B cell (primary cell): Measurements from ENCODE around the gene DNAH2. TPM values are rescaled to one million over a fixed set of nuclear protein-coding genes. Genes with fewer than 3 reads are reported as not detected.

ENCODE experiments used
- ATAC-seq: fragments of 200-7000 bp; cut with Tn5 transposase; one replicate; pipeline ENCODE4 v1.10.0; 2021; ENCODE audit warnings: low read depth, mild to moderate bottlenecking, moderate number of reproducible peaks, moderate library complexity
- CTCF ChIA-PET: fragments of 350-600 bp; sonication (Branson Sonifier 250); formaldehyde crosslinking; loops from one replicate; lab custom pipeline; 2021; ENCODE audit warnings: antibody characterized with exemption, inconsistent platforms; lab: Charles Lee
- POLR2A ChIA-PET: fragments of 350-600 bp; sonication (Branson Sonifier 250); formaldehyde crosslinking; loops from one replicate; lab custom pipeline; 2021; ENCODE audit warnings: antibody characterized with exemption; lab: Charles Lee
- DNase-seq: peaks from one replicate; pipeline ENCODE4 v3.0.0; 2013
- H2AFZ ChIP-seq: 2 replicates; pipeline ENCODE4 v1.6.1; 2012; ENCODE audit warnings: mild to moderate bottlenecking, low read depth, low read length; ENCODE audit not compliant: insufficient read depth, poor library complexity, severe bottlenecking
- H3K27ac ChIP-seq, 2 donors: 1 replicate in 1 of 2; 2 replicates in 1 of 2; pipeline ENCODE4 v1.5.1; 2012 to 2013; ENCODE audit warnings: low read length in 2 of 2, mild to moderate bottlenecking in 2 of 2, moderate library complexity in 1 of 2
- H3K27me3 ChIP-seq, 4 experiments: fragments of 200-600 bp in 1 of 4; sonication (generic) in 1 of 4; replicated peaks in 1 of 4; 1 replicate in 2 of 4; 2 replicates in 2 of 4; pipeline versions ENCODE4 v1.6.1 to v1.7.0; 2013 to 2016; ENCODE audit warnings: low read length in 3 of 4, mild to moderate bottlenecking in 2 of 4, mixed read lengths in 1 of 4, moderate library complexity in 1 of 4; ENCODE audit not compliant: insufficient read depth in 4 of 4, control insufficient read depth in 3 of 4; ENCODE audit errors: control extremely low read depth in 1 of 4
- H3K36me3 ChIP-seq, 2 experiments: replicated peaks in 1 of 2; 1 replicate in 1 of 2; 2 replicates in 1 of 2; pipeline versions ENCODE4 v1.6.1 to v1.7.1; 2013; ENCODE audit warnings: low read length in 1 of 2; ENCODE audit not compliant: insufficient read depth in 2 of 2, control insufficient read depth in 1 of 2; ENCODE audit errors: control extremely low read depth in 1 of 2, extremely low read depth in 1 of 2
- H3K4me1 ChIP-seq, 2 donors: fragments of 200-600 bp in 1 of 2; sonication (generic) in 1 of 2; 1 replicate in 1 of 2; 2 replicates in 1 of 2; pipeline versions ENCODE4 v1.5.1 to v1.6.1; 2013 to 2017; ENCODE audit warnings: low read length in 2 of 2; ENCODE audit not compliant: control insufficient read depth in 2 of 2, insufficient read depth in 2 of 2
- H3K4me2 ChIP-seq: replicated peaks from 2 replicates; pipeline ENCODE3; 2012; ENCODE audit warnings: mild to moderate bottlenecking, low read depth, low read length; ENCODE audit not compliant: poor library complexity, severe bottlenecking
- H3K4me3 ChIP-seq, 5 experiments: fragments of 200-600 bp in 1 of 5; sonication (generic) in 1 of 5; 1 replicate in 3 of 5; 2 replicates in 2 of 5; pipeline versions ENCODE4 v1.5.1 to v1.7.0; 2011 to 2016; ENCODE audit warnings: low read length in 4 of 5, mild to moderate bottlenecking in 4 of 5, low read depth in 2 of 5, control low read depth in 1 of 5, moderate library complexity in 1 of 5; ENCODE audit not compliant: insufficient read depth in 1 of 5; ENCODE audit errors: control extremely low read depth in 1 of 5, extremely low read depth in 1 of 5
- H3K79me2 ChIP-seq: fragments of 200-600 bp; sonication (generic); one replicate; pipeline ENCODE4 v1.6.0; 2016; ENCODE audit warnings: low read length; ENCODE audit not compliant: control insufficient read depth, insufficient read depth
- H3K9ac ChIP-seq: fragments of 200-600 bp; sonication (generic); 2 replicates; pipeline ENCODE4 v1.6.1; 2017; ENCODE audit warnings: mild to moderate bottlenecking, low read length, moderate library complexity
- H3K9me3 ChIP-seq, 3 donors: one replicate each; pipeline versions ENCODE4 v1.6.1 to v1.7.1; 2013; ENCODE audit warnings: low read length in 2 of 3; ENCODE audit not compliant: control insufficient read depth in 2 of 3, insufficient read depth in 1 of 3; ENCODE audit errors: control extremely low read depth in 1 of 3
- H4K20me1 ChIP-seq: 2 replicates; pipeline ENCODE4 v1.6.0; 2012; ENCODE audit warnings: mild to moderate bottlenecking, low read length; ENCODE audit not compliant: insufficient read depth, control insufficient read depth, poor library complexity, severe bottlenecking
- H3K27ac Mint-ChIP-seq: one replicate; pipeline ENCODE4 v1.8.0; 2021; ENCODE audit warnings: mixed read lengths
- H3K27me3 Mint-ChIP-seq: one replicate; pipeline ENCODE4 v1.8.0; 2021; ENCODE audit warnings: mixed read lengths
- H3K4me1 Mint-ChIP-seq: one replicate; pipeline ENCODE4 v1.8.0; 2021; ENCODE audit warnings: mixed read lengths
- H3K4me3 Mint-ChIP-seq: one replicate; pipeline ENCODE4 v1.8.0; 2021; ENCODE audit warnings: mixed read lengths
- H3K9me3 Mint-ChIP-seq: one replicate; pipeline ENCODE4 v1.8.0; 2022; ENCODE audit warnings: mixed read lengths; ENCODE audit not compliant: insufficient read depth
- EZH2 ChIP-seq: IDR thresholded peaks from 2 replicates; pipeline ENCODE4 v1.6.1; 2012; ENCODE audit warnings: borderline replicate concordance, low read depth, mild to moderate bottlenecking, moderate library complexity, low read length; ENCODE audit not compliant: insufficient read depth, poor library complexity, severe bottlenecking
- WGBS: methylation state at CpG from one replicate; pipeline ENCODE4 v1.1.5; 2013; ENCODE audit warnings: missing lambda C conversion rate; ENCODE audit not compliant: insufficient coverage; 5-methylcytosine and 5-hydroxymethylcytosine counted together
- intact Hi-C: fragments of 100-400 bp; cut with micrococcal nuclease; formaldehyde crosslinking; loops from one replicate; pipeline ENCODE4 v1.10.0; 2022
- polyA plus RNA-seq: library from polyadenylated mRNA; depleted of rRNA; stranded (reverse); fragments of >200 nt; gene quantifications from 2 replicates; pipeline ENCODE4 v1.2.3, GENCODE V29; 2012
- total RNA-seq, 2 donors: library from RNA; stranded (reverse); fragments of 120-200 nt in 1 of 2; gene quantifications; 1 replicate in 1 of 2; 2 replicates in 1 of 2; pipeline versions ENCODE4 v1.2.3 to v1.2.4, GENCODE V29; 2013 to 2022
- TF ChIP-seq, protein P1 (sequence below): fragments of 200-600 bp; IDR thresholded peaks from one replicate; pipeline ENCODE4 v1.8.0; 2022; ENCODE audit warnings: antibody characterized with exemption, mild to moderate bottlenecking

Gene DNAH2
- total and polyA plus RNA-seq, 2 donors (not counting 1 experiment from before 2014, with no cell fraction given): 0.03 TPM; not detected in 1

DNA sequence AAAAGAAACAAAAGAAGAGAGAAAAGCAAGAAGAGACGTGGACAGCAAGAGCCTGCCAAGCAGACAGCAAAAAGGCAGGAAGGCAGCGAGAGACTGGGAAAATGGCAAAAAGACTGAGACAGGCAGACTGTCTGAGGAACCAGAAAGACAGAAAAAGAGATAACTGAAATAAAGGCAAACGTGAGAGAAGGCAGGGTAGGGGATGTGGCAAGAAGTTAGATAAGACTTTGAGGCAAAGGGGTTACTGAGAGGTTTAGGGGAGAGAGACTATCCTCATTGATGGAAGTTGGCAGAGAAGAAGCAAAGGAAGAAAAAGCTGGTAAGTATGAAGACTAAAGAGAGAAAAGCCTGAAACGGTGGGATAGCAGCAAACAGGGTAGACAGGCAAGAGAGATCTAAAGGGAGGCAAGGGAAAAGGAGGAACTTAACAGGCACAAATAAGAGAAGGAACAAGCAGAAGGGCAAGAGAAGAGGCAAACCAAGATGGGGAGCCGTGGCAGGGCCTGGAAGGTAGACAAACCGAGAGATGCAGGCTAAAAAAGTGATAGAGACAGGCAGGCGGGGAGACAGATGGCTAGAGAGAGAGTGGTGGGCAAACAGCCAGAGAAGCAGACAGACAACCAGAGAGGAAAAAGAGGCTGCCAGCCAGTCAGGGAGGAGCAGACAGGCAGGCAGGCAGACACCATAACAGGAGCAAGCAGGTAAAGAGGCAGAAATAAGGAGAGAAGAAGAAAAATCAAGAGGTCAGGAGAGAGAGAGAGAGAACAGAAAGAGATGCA is 163.9 kb downstream of the DNAH2 start:
- H3K4me1 Mint-ChIP-seq: peaks cover 4% of the 10 kb centered on the region
- POLR2A ChIA-PET: no interaction called here
- Histone ChIP-seq H3K9me3 (no peaks in the 10 kb centered on the region), H3K4me1 (peaks cover 30 to 34% of the 10 kb centered on the region in 2 donors), H3K27me3 (no peaks in the 10 kb centered on the region), H4K20me1 (no peaks in the 10 kb centered on the region), H3K36me3 (no peaks in the 10 kb centered on the region), H2AFZ (peak overlapping the region; percentile 1), H3K9ac (no peak overlapping the region), H3K4me3 (no peak overlapping the region), H3K27ac (peak overlapping the region in 1 of 2 donors; percentile 32), H3K79me2 (peaks cover 20% of the 10 kb centered on the region), H3K4me2 (no peak overlapping the region)
- ATAC-seq (no peak), DNase-seq (no peak)
- intact Hi-C loops: loop anchor here (10.0 kb wide), 1 partner anchor 137 kb away; no protein-coding TSS in a partner anchor
- TF ChIP-seq, protein P1, sequence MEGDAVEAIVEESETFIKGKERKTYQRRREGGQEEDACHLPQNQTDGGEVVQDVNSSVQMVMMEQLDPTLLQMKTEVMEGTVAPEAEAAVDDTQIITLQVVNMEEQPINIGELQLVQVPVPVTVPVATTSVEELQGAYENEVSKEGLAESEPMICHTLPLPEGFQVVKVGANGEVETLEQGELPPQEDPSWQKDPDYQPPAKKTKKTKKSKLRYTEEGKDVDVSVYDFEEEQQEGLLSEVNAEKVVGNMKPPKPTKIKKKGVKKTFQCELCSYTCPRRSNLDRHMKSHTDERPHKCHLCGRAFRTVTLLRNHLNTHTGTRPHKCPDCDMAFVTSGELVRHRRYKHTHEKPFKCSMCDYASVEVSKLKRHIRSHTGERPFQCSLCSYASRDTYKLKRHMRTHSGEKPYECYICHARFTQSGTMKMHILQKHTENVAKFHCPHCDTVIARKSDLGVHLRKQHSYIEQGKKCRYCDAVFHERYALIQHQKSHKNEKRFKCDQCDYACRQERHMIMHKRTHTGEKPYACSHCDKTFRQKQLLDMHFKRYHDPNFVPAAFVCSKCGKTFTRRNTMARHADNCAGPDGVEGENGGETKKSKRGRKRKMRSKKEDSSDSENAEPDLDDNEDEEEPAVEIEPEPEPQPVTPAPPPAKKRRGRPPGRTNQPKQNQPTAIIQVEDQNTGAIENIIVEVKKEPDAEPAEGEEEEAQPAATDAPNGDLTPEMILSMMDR: no peak
- CTCF ChIA-PET: no interaction called here
- no peak overlapping the region for H3K4me3 Mint-ChIP-seq
- 54% methylated on average over 7 of the region's 7 CpGs for WGBS
- H3K9me3 Mint-ChIP-seq: no peaks in the 10 kb centered on the region
- H3K27me3 Mint-ChIP-seq: no peaks in the 10 kb centered on the region
- H3K27ac Mint-ChIP-seq: no peak overlapping the region

DNA sequence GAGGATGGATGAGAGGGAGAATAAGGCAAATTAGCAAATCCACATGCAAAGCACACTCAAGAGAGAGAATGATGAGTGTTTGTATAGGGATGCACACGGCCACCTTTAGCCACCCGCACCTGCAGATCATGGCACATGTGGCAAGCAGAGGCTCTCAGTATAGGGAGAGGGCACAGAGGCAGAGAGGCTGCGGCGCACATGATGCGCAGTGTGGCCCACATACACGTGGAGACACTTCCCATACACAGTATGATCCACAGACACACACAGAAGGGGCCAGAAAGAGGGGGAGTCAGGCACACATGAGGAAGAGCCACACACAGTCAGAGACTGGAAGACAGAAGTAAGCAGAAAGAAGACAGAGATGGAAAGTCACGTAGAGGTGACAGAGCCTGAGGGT is 164.5 kb downstream of the DNAH2 start:
- peaks cover 3% of the 10 kb centered on the region for H3K4me1 Mint-ChIP-seq
- no peak overlapping the region for H3K4me3 Mint-ChIP-seq
- no peak overlapping the region for H3K4me2 ChIP-seq
- WGBS: 30% methylated on average over 2 of the region's 7 CpGs
- no peak for DNase-seq
- TF ChIP-seq, protein P1: no peak
- no peak for TF ChIP-seq EZH2
- no peaks in the 10 kb centered on the region for H3K9me3 ChIP-seq
- no peaks in the 10 kb centered on the region for H3K27me3 Mint-ChIP-seq
- H3K27ac Mint-ChIP-seq: no peak overlapping the region
- H3K27me3 ChIP-seq: no peaks in the 10 kb centered on the region
- no peaks in the 10 kb centered on the region for H4K20me1 ChIP-seq
- H3K27ac ChIP-seq: no peak overlapping the region
- no peak overlapping the region for H3K9ac ChIP-seq
- intact Hi-C loops: loop anchor here (10.0 kb wide), 1 partner anchor 137 kb away; no protein-coding TSS in a partner anchor
- no peak for ATAC-seq
- H3K4me3 ChIP-seq: no peak overlapping the region
- CTCF ChIA-PET: no interaction called here
- no peaks in the 10 kb centered on the region for H3K9me3 Mint-ChIP-seq
- peaks cover 35 to 40% of the 10 kb centered on the region in 2 donors for H3K4me1 ChIP-seq
- peak overlapping the region; percentile 1 for H2AFZ ChIP-seq
- POLR2A ChIA-PET: no interaction called here
- peaks cover 20% of the 10 kb centered on the region for H3K79me2 ChIP-seq
- H3K36me3 ChIP-seq: no peaks in the 10 kb centered on the region
